Smooth muscle cell (in vitro differentiated cells): Measurements from ENCODE around the gene ABHD17A. TPM values are rescaled to one million over a fixed set of nuclear protein-coding genes. Genes with fewer than 3 reads are reported as not detected.

Experiments
- DNase-seq: peaks from one replicate; lab custom pipeline; 2025; ENCODE audit not compliant: unreplicated experiment; lab: John Stamatoyannopoulos, UW
- H2AFZ ChIP-seq: fragments of 200-600 bp; sonication (generic); 2 replicates; pipeline ENCODE4 v1.6.0; 2016; ENCODE audit warnings: antibody characterized with exemption, low read depth, mild to moderate bottlenecking
- H3F3A ChIP-seq: fragments of 200-600 bp; sonication (generic); 2 replicates; pipeline ENCODE4 v1.6.0; 2017; ENCODE audit warnings: antibody characterized with exemption, low read depth
- H3K27ac ChIP-seq: fragments of 200-600 bp; sonication (generic); 2 replicates; pipeline ENCODE4 v1.5.1; 2016; ENCODE audit warnings: low read depth, mild to moderate bottlenecking
- H3K27me3 ChIP-seq: fragments of 200-600 bp; sonication (generic); 2 replicates; pipeline ENCODE4 v1.6.1; 2016; ENCODE audit warnings: low read depth, mild to moderate bottlenecking
- H3K36me3 ChIP-seq: fragments of 200-600 bp; sonication (generic); 2 replicates; pipeline ENCODE4 v1.5.1; 2016; ENCODE audit warnings: low read depth
- H3K4me1 ChIP-seq: fragments of 200-600 bp; sonication (generic); 2 replicates; pipeline ENCODE4 v1.5.1; 2016; ENCODE audit warnings: low read depth
- H3K4me2 ChIP-seq: fragments of 200-600 bp; sonication (generic); 2 replicates; pipeline ENCODE4 v1.6.0; 2016; ENCODE audit warnings: mild to moderate bottlenecking
- H3K4me3 ChIP-seq: fragments of 200-600 bp; sonication (generic); 2 replicates; pipeline ENCODE4 v1.5.1; 2016; ENCODE audit warnings: mild to moderate bottlenecking
- H3K79me2 ChIP-seq: fragments of 200-600 bp; sonication (generic); 2 replicates; pipeline ENCODE4 v1.6.0; 2016; ENCODE audit warnings: low read depth, mild to moderate bottlenecking
- H3K9ac ChIP-seq: fragments of 200-600 bp; sonication (generic); 2 replicates; pipeline ENCODE4 v1.6.0; 2016; ENCODE audit warnings: low read depth
- H3K9me3 ChIP-seq: fragments of 200-600 bp; sonication (generic); replicated peaks from 2 replicates; pipeline ENCODE4 v1.5.1; 2016; ENCODE audit warnings: low read depth
- H4K20me1 ChIP-seq: fragments of 200-600 bp; sonication (generic); 2 replicates; pipeline ENCODE4 v1.6.0; 2016; ENCODE audit warnings: low read depth
- WGBS: methylation state at CpG from one replicate; pipeline ENCODE4 v1.1.7; 2016; ENCODE audit warnings: low lambda C conversion rate; 5-methylcytosine and 5-hydroxymethylcytosine counted together
- polyA plus RNA-seq: library from polyadenylated mRNA; unstranded; fragments of >200 nt; fragmentation: Nextera tagmentation; extraction: Ambion mirVana; gene quantifications from 2 replicates; pipeline ENCODE4 v1.2.1, GENCODE V29; 2016
- total RNA-seq: library from RNA; depleted of rRNA; stranded (reverse); fragments of >200 nt; gene quantifications from 2 replicates; pipeline ENCODE4 v1.2.3, GENCODE V29; 2014
- TF ChIP-seq, protein P1 (sequence below): fragments of 200-600 bp; sonication (generic); IDR thresholded peaks from 2 replicates; pipeline ENCODE4 v1.5.1; 2017; ENCODE audit warnings: borderline replicate concordance, mild to moderate bottlenecking, antibody characterized with exemption; ENCODE audit not compliant: insufficient read depth, poor library complexity, severe bottlenecking

The ABHD17A gene
- total and polyA plus RNA-seq, 2 experiments from 2014 or later: 42.9 to 106 TPM

DNA sequence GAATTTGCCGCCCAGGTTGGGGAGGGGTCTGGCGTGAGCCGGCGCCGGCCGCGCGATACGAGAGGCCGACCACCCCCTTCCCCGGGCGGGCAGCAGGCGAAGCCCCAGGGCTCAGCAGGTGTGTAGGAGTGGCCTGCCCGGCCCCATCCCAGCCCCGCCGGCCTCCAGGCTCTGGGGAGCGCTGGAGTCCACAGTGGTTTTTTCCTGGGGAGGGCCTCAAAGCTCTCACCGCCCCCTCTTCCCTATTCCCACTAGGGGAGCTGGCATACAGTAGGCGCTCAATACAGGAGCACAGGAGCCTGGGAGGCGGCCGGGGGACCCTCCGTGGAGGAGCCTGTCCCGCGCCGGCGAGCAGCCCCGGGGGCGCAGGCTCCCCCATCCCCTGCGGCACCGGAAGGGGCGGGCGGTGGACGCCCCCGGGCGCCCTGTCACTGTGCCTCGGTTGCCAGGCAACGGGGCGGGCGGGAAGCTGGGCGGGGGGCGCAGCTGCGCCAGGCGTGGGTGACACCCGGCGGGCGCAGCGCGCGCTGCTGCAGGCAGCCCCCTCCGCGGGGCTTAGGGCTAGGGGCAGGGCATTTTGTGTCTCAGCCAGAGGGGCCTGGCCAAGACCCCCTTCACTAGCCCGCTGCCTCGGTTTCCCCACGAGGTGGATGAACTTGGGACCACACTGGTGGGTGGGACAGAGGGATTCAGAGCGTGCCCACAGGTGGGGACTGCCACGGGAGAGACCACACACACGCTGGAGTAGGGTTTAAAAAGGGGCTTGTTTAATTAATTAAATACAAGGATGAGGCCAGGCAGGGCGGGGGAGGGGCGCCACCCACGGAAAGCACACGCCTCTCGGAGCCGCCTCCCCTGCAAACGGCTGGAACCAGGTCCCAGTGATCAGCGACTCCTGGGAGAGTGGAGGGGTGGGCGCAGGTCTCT lies 33.4 kb downstream of the ABHD17A start:
- TF ChIP-seq, protein P1, sequence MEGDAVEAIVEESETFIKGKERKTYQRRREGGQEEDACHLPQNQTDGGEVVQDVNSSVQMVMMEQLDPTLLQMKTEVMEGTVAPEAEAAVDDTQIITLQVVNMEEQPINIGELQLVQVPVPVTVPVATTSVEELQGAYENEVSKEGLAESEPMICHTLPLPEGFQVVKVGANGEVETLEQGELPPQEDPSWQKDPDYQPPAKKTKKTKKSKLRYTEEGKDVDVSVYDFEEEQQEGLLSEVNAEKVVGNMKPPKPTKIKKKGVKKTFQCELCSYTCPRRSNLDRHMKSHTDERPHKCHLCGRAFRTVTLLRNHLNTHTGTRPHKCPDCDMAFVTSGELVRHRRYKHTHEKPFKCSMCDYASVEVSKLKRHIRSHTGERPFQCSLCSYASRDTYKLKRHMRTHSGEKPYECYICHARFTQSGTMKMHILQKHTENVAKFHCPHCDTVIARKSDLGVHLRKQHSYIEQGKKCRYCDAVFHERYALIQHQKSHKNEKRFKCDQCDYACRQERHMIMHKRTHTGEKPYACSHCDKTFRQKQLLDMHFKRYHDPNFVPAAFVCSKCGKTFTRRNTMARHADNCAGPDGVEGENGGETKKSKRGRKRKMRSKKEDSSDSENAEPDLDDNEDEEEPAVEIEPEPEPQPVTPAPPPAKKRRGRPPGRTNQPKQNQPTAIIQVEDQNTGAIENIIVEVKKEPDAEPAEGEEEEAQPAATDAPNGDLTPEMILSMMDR: no peak

DNA sequence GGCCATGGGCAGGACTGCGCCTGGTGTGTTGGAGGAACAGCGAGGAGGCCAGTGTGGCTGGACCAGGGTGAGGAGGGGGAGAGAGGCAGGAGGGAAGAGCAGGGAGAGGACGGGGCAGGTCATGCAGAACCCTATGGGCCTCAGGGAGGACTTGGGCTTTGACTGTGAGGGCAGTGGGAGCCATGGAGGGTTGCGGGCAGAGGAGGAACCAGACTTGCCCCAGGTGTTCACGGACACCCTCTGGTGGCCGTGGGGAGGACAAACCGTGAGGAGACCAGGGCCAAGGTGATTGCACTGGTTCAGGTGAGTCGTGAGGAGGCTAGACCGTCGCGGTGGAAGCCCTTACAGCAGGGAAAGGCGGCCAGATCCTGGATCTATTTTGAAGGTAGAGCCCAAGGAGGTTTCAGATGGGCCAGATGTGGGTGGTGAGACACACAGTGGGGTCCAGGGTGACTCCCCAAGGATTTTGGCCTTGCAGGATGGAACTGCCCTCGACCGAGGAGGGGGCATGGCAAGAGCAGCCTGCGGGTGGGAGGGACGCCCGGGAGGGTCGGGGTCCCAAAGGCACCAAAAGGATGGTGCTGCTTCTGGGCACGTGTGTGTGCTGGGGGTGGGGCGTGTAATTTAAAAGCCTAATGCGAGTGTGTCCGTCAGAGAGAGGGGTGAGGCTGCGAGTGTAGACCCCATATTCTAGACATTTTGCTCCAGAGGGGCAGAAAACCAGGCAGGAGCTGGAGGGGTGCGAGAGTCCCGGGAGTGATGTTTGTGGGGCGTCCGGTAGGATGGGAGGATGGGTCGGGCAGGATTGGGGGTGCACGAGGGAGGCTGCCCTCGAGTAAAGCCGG lies 34.3 kb downstream of the ABHD17A start:
- peaks cover 12% of the 10 kb centered on the region for H3F3A ChIP-seq
- peaks cover 44% of the 10 kb centered on the region for H4K20me1 ChIP-seq
- DNase-seq: no peak
- no peak overlapping the region for H3K27ac ChIP-seq
- no peaks in the 10 kb centered on the region for H3K9me3 ChIP-seq
- TF ChIP-seq, protein P1: no peak
- no peak overlapping the region for H3K9ac ChIP-seq
- no peaks in the 10 kb centered on the region for H3K27me3 ChIP-seq
- H3K36me3 ChIP-seq: no peaks in the 10 kb centered on the region
- peaks cover 36% of the 10 kb centered on the region for H3K4me1 ChIP-seq
- peaks cover 43% of the 10 kb centered on the region for H3K79me2 ChIP-seq
- H3K4me3 ChIP-seq: no peak overlapping the region
- no peak overlapping the region for H3K4me2 ChIP-seq
- 93% methylated on average over 31 of the region's 31 CpGs for WGBS
- no peak overlapping the region for H2AFZ ChIP-seq

More for the DNA sequence above, 33.4 kb downstream of the ABHD17A start:
- Histone ChIP-seq H3K9me3 (no peaks in the 10 kb centered on the region), H3K4me1 (peaks cover 40% of the 10 kb centered on the region), H3K27me3 (no peaks in the 10 kb centered on the region), H3K4me2 (no peak overlapping the region), H3F3A (peaks cover 12% of the 10 kb centered on the region), H4K20me1 (peaks cover 44% of the 10 kb centered on the region), H3K79me2 (peaks cover 43% of the 10 kb centered on the region), H2AFZ (no peak overlapping the region), H3K9ac (no peak overlapping the region), H3K36me3 (no peaks in the 10 kb centered on the region), H3K27ac (no peak overlapping the region), H3K4me3 (no peak overlapping the region)
- 80% methylated on average over 53 of the region's 66 CpGs for WGBS
- no peak for DNase-seq

DNA sequence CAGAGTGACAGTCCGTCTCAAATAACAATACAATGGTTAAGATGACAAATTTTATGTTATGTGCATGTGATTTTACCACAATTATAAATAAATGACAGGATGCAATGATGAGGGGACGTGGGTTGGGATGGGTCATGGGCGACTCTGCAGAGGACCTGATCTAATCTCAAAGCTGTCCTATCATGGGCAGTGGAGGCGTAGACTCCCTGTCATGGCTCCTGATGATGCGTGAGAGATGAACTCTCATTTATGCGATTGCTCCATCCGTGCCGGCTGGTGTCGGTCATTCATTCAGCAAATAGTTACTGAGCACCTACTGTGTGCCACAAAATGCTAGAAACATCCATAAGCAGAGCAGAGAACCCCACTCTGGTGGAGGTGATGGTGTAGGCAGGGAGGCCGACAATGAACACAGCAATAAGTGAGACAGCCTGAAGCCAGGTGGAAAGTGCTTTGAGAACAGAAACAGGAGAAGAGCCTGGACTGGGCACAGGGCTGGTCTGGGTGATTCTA lies 35.4 kb downstream of the ABHD17A start:
- no peak overlapping the region for H2AFZ ChIP-seq
- 88% methylated on average over 10 of the region's 10 CpGs for WGBS
- H3K4me2 ChIP-seq: no peak overlapping the region
- H3K4me1 ChIP-seq: peaks cover 27% of the 10 kb centered on the region
- no peaks in the 10 kb centered on the region for H3K27me3 ChIP-seq
- TF ChIP-seq, protein P1: no peak
- H3K9ac ChIP-seq: no peak overlapping the region
- H3K36me3 ChIP-seq: no peaks in the 10 kb centered on the region
- no peak overlapping the region for H3K27ac ChIP-seq
- peaks cover 12% of the 10 kb centered on the region for H3F3A ChIP-seq
- no peak overlapping the region for H3K4me3 ChIP-seq
- no peaks in the 10 kb centered on the region for H3K9me3 ChIP-seq
- H3K79me2 ChIP-seq: peaks cover 50% of the 10 kb centered on the region
- H4K20me1 ChIP-seq: peaks cover 50% of the 10 kb centered on the region
- no peak for DNase-seq
